WI38 (cell line): ENCODE data around the gene SLC7A14.
"Not testable (repeated sequence)": the region's sequence is repeated elsewhere in the genome, so short reads cannot be mapped to it uniquely, and the experiment has no call there.

ENCODE experiments used
- H3K4me3 ChIP-seq: 2 replicates; pipeline ENCODE4 v1.5.1; 2011; ENCODE audit warnings: low read depth, mild to moderate bottlenecking, control low read depth, low read length
- CTCF ChIP-seq: IDR thresholded peaks from 2 replicates; pipeline ENCODE4 v1.5.1; 2012; ENCODE audit warnings: low read depth, mild to moderate bottlenecking, control low read depth, low read length

SLC7A14 gene

GRCh38 chr3:170593634-170594033, 7.8 kb upstream of the SLC7A14 start:
- TF ChIP-seq CTCF = no peak
- H3K4me3 ChIP-seq = no peak overlapping the region

GRCh38 chr3:170589113-170589512, 3.2 kb upstream of the SLC7A14 start:
- H3K4me3 ChIP-seq = no peak overlapping the region
- no peak for TF ChIP-seq CTCF

- TF ChIP-seq CTCF = no peak
- peak overlapping the region; percentile 51 for H3K4me3 ChIP-seq
Measured at GRCh38 chr3:170585008-170585936, 603 bp downstream of the SLC7A14 start.

GRCh38 chr3:170584585-170585007, 1.3 kb downstream of the SLC7A14 start:
- H3K4me3 ChIP-seq = no peak overlapping the region
- no peak for TF ChIP-seq CTCF

GRCh38 chr3:170579646-170580045, 6.2 kb downstream of the SLC7A14 start:
- TF ChIP-seq CTCF = no peak
- H3K4me3 ChIP-seq = no peak overlapping the region

- TF ChIP-seq CTCF = no peak
- H3K4me3 ChIP-seq = peak overlapping the region; percentile 3; the same call in 1 of the 2 replicates
Measured at GRCh38 chr3:170572665-170573253, 13.1 kb downstream of the SLC7A14 start.

GRCh38 chr3:170567598-170567997, 18.3 kb downstream of the SLC7A14 start:
- H3K4me3 ChIP-seq = not testable (repeated sequence)
